Astrocyte (in vitro differentiated cells and primary cell): ENCODE measurements around the gene TLE1. TPM values are rescaled to one million over a fixed set of nuclear protein-coding genes. Genes with fewer than 3 reads are reported as not detected.
"Not testable (repeated sequence)": the region's sequence is repeated elsewhere in the genome, so short reads cannot be mapped to it uniquely, and the experiment has no call there.

ENCODE experiments used
- DNase-seq: peaks from one replicate; pipeline ENCODE4 v3.0.0-alpha.2; 2010; ENCODE audit warnings: low read depth
- FAIRE-seq: peaks from 2 replicates; lab custom pipeline; 2011; peaks lifted over from hg19 to GRCh38; lab: Jason Lieb, UNC
- H2AFZ ChIP-seq: 2 replicates; pipeline ENCODE4 v1.6.0; 2012; ENCODE audit warnings: low read depth, low read length, inconsistent platforms
- H3K27ac ChIP-seq: 2 replicates; pipeline ENCODE4 v1.5.1; 2011; ENCODE audit warnings: low read depth, low read length, inconsistent platforms
- H3K27me3 ChIP-seq: 2 replicates; pipeline ENCODE4 v1.6.0; 2011; ENCODE audit warnings: low read length, inconsistent platforms; ENCODE audit not compliant: insufficient read depth
- H3K36me3 ChIP-seq: 2 replicates; pipeline ENCODE4 v1.5.1; 2011; ENCODE audit warnings: low read length, inconsistent platforms; ENCODE audit not compliant: insufficient read depth
- H3K4me1 ChIP-seq: 2 replicates; pipeline ENCODE4 v1.5.1; 2011; ENCODE audit warnings: low read length, inconsistent platforms; ENCODE audit not compliant: insufficient read depth
- H3K4me2 ChIP-seq: 2 replicates; pipeline ENCODE4 v1.6.0; 2012; ENCODE audit warnings: low read length, inconsistent platforms
- H3K4me3 ChIP-seq: 2 replicates; pipeline ENCODE4 v1.5.1; 2011; ENCODE audit warnings: low read depth, mild to moderate bottlenecking, low read length, inconsistent platforms; ENCODE audit not compliant: insufficient read depth
- H3K79me2 ChIP-seq: 2 replicates; pipeline ENCODE4 v1.6.0; 2012; ENCODE audit warnings: mild to moderate bottlenecking, low read length, inconsistent platforms; ENCODE audit not compliant: insufficient read depth
- H3K9ac ChIP-seq: 2 replicates; pipeline ENCODE4 v1.6.0; 2012; ENCODE audit warnings: mild to moderate bottlenecking, low read length, inconsistent platforms
- H3K9me3 ChIP-seq: 2 replicates; pipeline ENCODE4 v1.5.1; 2012; ENCODE audit warnings: low read depth, mild to moderate bottlenecking, low read length, inconsistent platforms; ENCODE audit not compliant: insufficient read depth
- H4K20me1 ChIP-seq: 2 replicates; pipeline ENCODE4 v1.6.0; 2012; ENCODE audit warnings: low read length, inconsistent platforms; ENCODE audit not compliant: insufficient read depth
- H3K27ac Mint-ChIP-seq: one replicate; pipeline ENCODE4 v1.8.0; 2021; ENCODE audit warnings: mild to moderate bottlenecking, mixed read lengths; ENCODE audit not compliant: unreplicated experiment
- H3K27me3 Mint-ChIP-seq: one replicate; pipeline ENCODE4 v1.8.0; 2021; ENCODE audit warnings: low read depth, mixed read lengths; ENCODE audit not compliant: unreplicated experiment
- H3K36me3 Mint-ChIP-seq: one replicate; pipeline ENCODE4 v1.8.0; 2021; ENCODE audit warnings: low read depth, mixed read lengths; ENCODE audit not compliant: unreplicated experiment
- H3K4me1 Mint-ChIP-seq: one replicate; pipeline ENCODE4 v1.8.0; 2021; ENCODE audit warnings: low read depth, mixed read lengths; ENCODE audit not compliant: unreplicated experiment
- H3K4me3 Mint-ChIP-seq: one replicate; pipeline ENCODE4 v1.8.0; 2021; ENCODE audit warnings: mild to moderate bottlenecking, moderate library complexity, mixed read lengths; ENCODE audit not compliant: unreplicated experiment
- H3K9me3 Mint-ChIP-seq: one replicate; pipeline ENCODE4 v1.8.0; 2021; ENCODE audit warnings: mild to moderate bottlenecking, mixed read lengths; ENCODE audit not compliant: unreplicated experiment
- EZH2 ChIP-seq: IDR thresholded peaks from 2 replicates; pipeline ENCODE4 v1.6.1; 2012; ENCODE audit warnings: mild to moderate bottlenecking, low read length, inconsistent platforms; ENCODE audit not compliant: insufficient read depth
- total RNA-seq: library from RNA; stranded (reverse); gene quantifications from 2 replicates; pipeline ENCODE4 v1.2.1, GENCODE V29; 2021
- TF ChIP-seq, protein P1 (sequence below): IDR thresholded peaks from 2 replicates; pipeline ENCODE4 v1.5.1; 2011; ENCODE audit warnings: low read depth, mild to moderate bottlenecking, inconsistent platforms, low read length, moderate library complexity; ENCODE audit not compliant: insufficient read depth

TLE1 gene
- total RNA-seq, 1 donor from 2014 or later, result 29.6 TPM

DNA sequence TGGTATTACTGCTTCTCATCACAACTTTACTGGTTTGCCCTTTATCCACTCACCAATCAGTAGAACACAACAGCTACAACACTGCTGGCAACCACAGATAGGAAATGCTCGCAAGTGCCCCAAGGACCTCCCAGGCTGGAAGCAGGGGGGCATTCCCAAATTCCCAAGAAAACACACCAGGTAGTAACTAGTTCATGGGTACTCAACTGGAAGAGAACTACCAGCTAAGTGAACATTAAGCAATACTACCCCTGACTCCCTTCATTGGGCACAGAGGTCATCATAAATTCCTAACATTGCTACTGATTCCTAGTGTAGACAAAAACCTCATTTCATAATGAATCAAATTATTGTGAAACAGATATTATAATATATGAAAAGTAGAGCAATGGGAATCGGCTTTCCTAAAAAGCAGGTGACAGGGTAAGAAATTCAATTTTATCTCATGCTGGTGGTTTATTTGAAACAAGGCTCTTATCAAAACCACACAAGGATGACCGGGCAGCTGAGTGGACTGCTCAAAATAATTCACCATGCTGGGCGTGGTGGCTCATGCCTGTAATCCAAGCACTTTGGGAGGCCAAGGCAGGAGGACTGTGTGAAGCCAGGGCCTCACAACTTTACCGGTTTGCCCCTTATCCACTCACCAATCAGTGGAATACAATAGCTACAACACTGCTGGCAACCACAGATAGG is 81.6 kb downstream of the TLE1 start:
- no peaks in the 10 kb centered on the region for H3K27me3 ChIP-seq
- Mint-ChIP-seq H3K4me3 (no peak overlapping the region), H3K27me3 (no peaks in the 10 kb centered on the region), H3K27ac (no peak overlapping the region), H3K4me1 (peaks cover 12% of the 10 kb centered on the region), H3K9me3 (peaks cover 2% of the 10 kb centered on the region), H3K36me3 (peaks cover 22% of the 10 kb centered on the region)
- H3K9ac ChIP-seq, result no peak overlapping the region
- H3K36me3 ChIP-seq, result peaks cover 4% of the 10 kb centered on the region
- H3K4me3 ChIP-seq, result no peak overlapping the region
- H3K4me1 ChIP-seq, result peaks cover 10% of the 10 kb centered on the region
- no peaks in the 10 kb centered on the region for H4K20me1 ChIP-seq
- no peak overlapping the region for H3K4me2 ChIP-seq
- TF ChIP-seq, protein P1, sequence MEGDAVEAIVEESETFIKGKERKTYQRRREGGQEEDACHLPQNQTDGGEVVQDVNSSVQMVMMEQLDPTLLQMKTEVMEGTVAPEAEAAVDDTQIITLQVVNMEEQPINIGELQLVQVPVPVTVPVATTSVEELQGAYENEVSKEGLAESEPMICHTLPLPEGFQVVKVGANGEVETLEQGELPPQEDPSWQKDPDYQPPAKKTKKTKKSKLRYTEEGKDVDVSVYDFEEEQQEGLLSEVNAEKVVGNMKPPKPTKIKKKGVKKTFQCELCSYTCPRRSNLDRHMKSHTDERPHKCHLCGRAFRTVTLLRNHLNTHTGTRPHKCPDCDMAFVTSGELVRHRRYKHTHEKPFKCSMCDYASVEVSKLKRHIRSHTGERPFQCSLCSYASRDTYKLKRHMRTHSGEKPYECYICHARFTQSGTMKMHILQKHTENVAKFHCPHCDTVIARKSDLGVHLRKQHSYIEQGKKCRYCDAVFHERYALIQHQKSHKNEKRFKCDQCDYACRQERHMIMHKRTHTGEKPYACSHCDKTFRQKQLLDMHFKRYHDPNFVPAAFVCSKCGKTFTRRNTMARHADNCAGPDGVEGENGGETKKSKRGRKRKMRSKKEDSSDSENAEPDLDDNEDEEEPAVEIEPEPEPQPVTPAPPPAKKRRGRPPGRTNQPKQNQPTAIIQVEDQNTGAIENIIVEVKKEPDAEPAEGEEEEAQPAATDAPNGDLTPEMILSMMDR, result no peak
- TF ChIP-seq EZH2, result no peak
- H3K9me3 ChIP-seq, result no peaks in the 10 kb centered on the region
- no peak for FAIRE-seq
- no peak for DNase-seq
- H3K79me2 ChIP-seq, result no peaks in the 10 kb centered on the region
- no peak overlapping the region for H2AFZ ChIP-seq
- no peak overlapping the region for H3K27ac ChIP-seq

DNA sequence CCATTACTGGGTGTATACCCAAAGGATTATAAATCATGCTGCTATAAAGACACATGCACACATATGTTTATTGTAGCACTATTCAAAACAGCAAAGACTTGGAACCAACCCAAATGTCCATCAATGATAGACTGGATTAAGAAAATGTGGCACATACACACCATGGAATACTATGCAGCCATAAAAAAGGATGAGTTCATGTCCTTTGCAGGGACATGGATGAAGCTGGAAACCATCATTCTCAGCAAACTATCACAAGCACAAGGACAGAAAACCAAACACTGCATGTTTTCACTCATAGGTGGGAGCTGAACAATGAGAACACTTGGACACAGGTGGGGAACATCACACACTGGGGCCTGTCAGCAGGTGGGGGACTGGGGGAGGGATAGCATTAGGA is 83.1 kb downstream of the TLE1 start:
- not testable (repeated sequence) for H3K9me3 Mint-ChIP-seq, H2AFZ ChIP-seq, H3K27me3 ChIP-seq, FAIRE-seq, H3K9me3 ChIP-seq, H3K4me3 Mint-ChIP-seq, H3K27me3 Mint-ChIP-seq, H3K27ac Mint-ChIP-seq, H3K27ac ChIP-seq, H3K4me3 ChIP-seq, H3K9ac ChIP-seq, DNase-seq, H3K4me2 ChIP-seq, H4K20me1 ChIP-seq, H3K79me2 ChIP-seq, H3K36me3 ChIP-seq
- peaks cover 13% of the 10 kb centered on the region for H3K4me1 ChIP-seq
- peaks cover 22% of the 10 kb centered on the region for H3K36me3 Mint-ChIP-seq
- H3K4me1 Mint-ChIP-seq, result peaks cover 12% of the 10 kb centered on the region

DNA sequence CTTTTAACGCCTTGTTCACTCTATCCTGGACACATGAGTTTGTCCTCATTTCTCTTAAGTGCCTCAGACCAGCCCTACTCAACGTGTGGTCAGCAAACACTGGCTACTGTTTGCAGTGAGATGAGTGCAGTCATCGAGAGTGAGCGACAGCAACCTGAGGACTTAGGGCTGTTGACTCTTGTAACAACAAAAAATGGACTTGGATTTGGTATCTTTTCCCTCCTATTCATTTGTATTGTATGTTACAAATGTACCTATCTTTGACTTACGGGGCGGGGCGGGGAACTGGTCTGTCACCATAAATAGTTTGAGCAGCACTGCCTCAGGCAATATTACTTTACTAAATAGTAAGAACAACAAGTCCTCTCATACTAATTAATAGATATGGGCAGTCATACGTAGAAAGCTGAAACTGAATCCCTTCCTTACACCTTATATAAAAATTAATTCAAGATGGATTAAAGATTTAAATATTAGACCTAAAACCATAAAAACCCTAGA is 84.1 kb downstream of the TLE1 start:
- peaks cover 11% of the 10 kb centered on the region for H3K4me1 ChIP-seq
- H4K20me1 ChIP-seq, result no peaks in the 10 kb centered on the region
- no peaks in the 10 kb centered on the region for H3K27me3 ChIP-seq
- Mint-ChIP-seq H3K9me3 (peaks cover 2% of the 10 kb centered on the region), H3K27me3 (no peaks in the 10 kb centered on the region), H3K36me3 (peaks cover 19% of the 10 kb centered on the region), H3K4me3 (no peak overlapping the region), H3K4me1 (peaks cover 10% of the 10 kb centered on the region), H3K27ac (no peak overlapping the region)
- H3K4me3 ChIP-seq, result no peak overlapping the region
- FAIRE-seq (no peak), DNase-seq (no peak)
- H3K4me2 ChIP-seq, result no peak overlapping the region
- H2AFZ ChIP-seq, result no peak overlapping the region
- no peak overlapping the region for H3K27ac ChIP-seq
- no peaks in the 10 kb centered on the region for H3K36me3 ChIP-seq
- no peak overlapping the region for H3K9ac ChIP-seq
- TF ChIP-seq EZH2, result no peak
- TF ChIP-seq, protein P1, result no peak
- H3K9me3 ChIP-seq, result no peaks in the 10 kb centered on the region
- H3K79me2 ChIP-seq, result no peaks in the 10 kb centered on the region
